B cell (primary cell): ENCODE data around the gene OR52E4.

Experiments used
- CTCF ChIP-seq: fragments of 200-600 bp; IDR thresholded peaks from one replicate; pipeline ENCODE4 v1.8.0; 2022; ENCODE audit warnings: antibody characterized with exemption, mild to moderate bottlenecking
- EZH2 ChIP-seq: IDR thresholded peaks from 2 replicates; pipeline ENCODE4 v1.6.1; 2012; ENCODE audit warnings: borderline replicate concordance, low read depth, mild to moderate bottlenecking, moderate library complexity, low read length; ENCODE audit not compliant: insufficient read depth, poor library complexity, severe bottlenecking

GRCh38 chr11:5887661-5888060 is 7.2 kb downstream of the OR52E4 start:
- no peak for TF ChIP-seq CTCF
- TF ChIP-seq EZH2 = no peak
